IPS-18c (cell line): ENCODE data around the gene NCKAP5L.
A peak's percentile ranks its signal among the peaks of the same experiment; 100 is the strongest.
"Not testable (repeated sequence)": the region's sequence is repeated elsewhere in the genome, so short reads cannot be mapped to it uniquely, and the experiment has no call there.

ENCODE experiments used
- H3K4me3 ChIP-seq: 2 replicates; pipeline ENCODE4 v1.7.0; 2013; ENCODE audit warnings: low read depth, mild to moderate bottlenecking, low read length, moderate library complexity; ENCODE audit not compliant: insufficient read depth
- H3K9me3 ChIP-seq: one replicate; pipeline ENCODE4 v1.6.1; 2013; ENCODE audit warnings: mild to moderate bottlenecking, low read length, moderate library complexity; ENCODE audit not compliant: control insufficient read depth, insufficient read depth

NCKAP5L gene, protein sequence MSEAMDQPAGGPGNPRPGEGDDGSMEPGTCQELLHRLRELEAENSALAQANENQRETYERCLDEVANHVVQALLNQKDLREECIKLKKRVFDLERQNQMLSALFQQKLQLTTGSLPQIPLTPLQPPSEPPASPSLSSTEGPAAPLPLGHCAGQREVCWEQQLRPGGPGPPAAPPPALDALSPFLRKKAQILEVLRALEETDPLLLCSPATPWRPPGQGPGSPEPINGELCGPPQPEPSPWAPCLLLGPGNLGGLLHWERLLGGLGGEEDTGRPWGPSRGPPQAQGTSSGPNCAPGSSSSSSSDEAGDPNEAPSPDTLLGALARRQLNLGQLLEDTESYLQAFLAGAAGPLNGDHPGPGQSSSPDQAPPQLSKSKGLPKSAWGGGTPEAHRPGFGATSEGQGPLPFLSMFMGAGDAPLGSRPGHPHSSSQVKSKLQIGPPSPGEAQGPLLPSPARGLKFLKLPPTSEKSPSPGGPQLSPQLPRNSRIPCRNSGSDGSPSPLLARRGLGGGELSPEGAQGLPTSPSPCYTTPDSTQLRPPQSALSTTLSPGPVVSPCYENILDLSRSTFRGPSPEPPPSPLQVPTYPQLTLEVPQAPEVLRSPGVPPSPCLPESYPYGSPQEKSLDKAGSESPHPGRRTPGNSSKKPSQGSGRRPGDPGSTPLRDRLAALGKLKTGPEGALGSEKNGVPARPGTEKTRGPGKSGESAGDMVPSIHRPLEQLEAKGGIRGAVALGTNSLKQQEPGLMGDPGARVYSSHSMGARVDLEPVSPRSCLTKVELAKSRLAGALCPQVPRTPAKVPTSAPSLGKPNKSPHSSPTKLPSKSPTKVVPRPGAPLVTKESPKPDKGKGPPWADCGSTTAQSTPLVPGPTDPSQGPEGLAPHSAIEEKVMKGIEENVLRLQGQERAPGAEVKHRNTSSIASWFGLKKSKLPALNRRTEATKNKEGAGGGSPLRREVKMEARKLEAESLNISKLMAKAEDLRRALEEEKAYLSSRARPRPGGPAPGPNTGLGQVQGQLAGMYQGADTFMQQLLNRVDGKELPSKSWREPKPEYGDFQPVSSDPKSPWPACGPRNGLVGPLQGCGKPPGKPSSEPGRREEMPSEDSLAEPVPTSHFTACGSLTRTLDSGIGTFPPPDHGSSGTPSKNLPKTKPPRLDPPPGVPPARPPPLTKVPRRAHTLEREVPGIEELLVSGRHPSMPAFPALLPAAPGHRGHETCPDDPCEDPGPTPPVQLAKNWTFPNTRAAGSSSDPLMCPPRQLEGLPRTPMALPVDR (N-terminal part only)

DNA sequence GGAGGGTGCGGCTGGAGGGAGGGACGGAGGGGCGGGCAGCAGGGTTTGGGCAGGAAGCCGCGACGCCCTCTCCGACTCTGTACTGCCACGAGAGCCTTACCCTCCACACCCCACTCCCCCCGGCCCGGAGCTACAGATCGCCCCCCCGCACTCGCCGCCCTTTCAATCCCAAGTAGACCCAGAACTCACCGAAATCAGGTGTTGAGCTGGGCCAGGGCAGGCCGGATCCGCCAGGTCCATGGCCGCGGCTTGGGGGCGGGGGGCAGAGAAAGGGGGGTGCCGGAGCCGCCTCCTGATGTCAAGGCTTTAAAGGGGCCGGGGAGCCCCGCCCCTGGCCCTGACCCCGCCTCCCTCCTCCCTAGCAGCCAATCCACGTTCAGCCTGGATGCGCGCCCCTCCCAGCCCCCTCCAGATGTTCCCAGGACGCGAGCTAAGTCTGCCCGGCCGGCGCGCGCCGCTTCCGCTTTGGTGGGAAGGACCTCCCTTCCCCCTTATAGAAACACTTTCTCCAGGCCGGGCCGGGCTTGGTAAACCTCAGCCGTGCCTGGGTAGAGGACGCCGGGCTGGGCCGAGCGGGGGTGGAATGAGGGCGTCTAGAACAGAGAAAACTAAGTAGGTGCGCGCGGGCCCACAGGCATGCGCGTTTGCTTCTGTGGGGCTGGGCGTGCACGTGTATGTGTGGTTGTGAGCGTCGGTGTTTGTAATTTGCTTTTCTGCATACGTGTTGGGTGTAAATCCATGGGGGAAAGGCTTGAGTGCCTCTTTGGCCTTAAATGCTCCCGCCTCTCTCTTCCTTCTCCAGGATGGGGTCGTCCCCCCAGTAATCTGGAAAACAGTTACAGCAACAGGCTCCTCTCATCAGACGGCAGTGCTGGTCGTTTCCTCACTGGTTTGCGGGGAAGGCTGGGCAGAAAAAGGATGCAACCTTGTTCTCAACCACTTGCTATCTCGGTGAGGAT is at the start of gene NCKAP5L:
Gene NCKAP5L (minus strand): TSS at position 281 of the 959 bp plus-strand sequence. CDS start 24,369 bp downstream, outside the sequence.
- Histone ChIP-seq H3K4me3 (peak within 1 kb of the TSS; percentile 71), H3K9me3 (no peaks in the 10 kb centered on the region)

DNA sequence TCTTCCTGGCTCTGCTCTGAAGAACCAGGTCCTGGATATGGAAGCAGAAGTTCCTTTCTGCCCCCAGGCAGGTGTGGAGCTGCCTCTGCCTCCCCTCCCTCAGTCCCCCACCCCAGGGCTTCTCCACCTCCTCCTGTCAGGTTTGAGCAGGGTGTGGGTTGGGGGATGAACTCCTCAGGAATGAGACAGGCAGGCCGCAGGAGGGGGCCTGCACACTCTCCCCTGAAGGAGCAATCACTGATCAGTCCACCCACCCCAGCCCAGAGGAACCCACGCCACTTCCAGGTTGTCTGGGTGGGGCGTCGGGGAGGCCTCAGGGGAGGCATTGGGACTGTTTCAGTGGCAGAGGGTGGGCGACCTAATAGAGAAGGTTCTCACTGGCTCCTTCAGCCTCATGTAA is 48.9 kb upstream of the NCKAP5L start:
- H3K4me3 ChIP-seq, result no peak overlapping the region
- no peaks in the 10 kb centered on the region for H3K9me3 ChIP-seq

DNA sequence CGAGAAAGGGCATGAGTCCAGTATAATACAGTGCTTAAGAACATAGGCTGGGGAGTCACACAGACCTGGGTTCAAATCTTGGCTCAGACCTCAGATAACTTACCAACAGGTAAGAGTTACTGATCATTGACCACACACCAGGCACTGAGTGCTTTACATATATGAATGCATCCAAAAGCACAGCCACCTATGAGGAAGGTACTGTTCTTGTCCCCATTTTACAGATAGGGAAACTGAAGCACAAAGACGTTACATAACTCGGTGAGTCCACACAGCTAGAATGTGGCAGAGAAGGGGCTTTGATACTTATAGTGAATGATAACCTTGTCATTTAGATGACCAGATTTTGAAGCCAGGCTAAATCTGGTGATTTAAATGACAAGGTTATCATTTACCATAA is 47.9 kb upstream of the NCKAP5L start:
- Histone ChIP-seq H3K9me3 (no peaks in the 10 kb centered on the region), H3K4me3 (no peak overlapping the region)

DNA sequence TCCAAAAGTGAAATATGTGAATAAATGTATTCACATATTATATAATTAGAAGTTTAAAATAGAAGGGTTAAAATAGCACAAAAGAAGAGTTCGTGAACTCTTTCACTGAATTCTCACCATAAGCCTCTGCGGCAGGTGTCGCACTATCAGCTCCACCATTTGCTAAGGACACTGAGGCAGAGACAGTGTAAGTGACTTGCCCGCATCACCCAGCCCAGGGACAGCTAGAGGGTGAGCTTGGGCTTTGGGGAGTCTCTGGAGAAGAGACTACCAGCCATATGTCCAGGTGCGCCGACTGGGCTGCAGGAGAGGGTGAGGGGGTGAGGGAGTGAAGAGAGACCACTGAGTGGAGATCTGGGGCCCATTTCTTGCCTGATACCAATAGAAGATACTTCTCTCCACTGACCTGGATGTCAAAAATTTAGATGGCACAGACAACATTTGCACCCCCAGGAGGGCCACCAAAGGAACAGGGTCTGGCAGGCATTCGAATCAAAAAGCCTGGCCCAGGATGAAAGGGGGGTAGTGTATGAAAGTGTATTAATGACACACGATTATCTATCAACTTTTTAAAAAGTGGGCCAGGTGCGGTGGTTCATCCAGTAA is 47.0 kb upstream of the NCKAP5L start:
- no peak overlapping the region for H3K4me3 ChIP-seq
- H3K9me3 ChIP-seq, result no peaks in the 10 kb centered on the region

DNA sequence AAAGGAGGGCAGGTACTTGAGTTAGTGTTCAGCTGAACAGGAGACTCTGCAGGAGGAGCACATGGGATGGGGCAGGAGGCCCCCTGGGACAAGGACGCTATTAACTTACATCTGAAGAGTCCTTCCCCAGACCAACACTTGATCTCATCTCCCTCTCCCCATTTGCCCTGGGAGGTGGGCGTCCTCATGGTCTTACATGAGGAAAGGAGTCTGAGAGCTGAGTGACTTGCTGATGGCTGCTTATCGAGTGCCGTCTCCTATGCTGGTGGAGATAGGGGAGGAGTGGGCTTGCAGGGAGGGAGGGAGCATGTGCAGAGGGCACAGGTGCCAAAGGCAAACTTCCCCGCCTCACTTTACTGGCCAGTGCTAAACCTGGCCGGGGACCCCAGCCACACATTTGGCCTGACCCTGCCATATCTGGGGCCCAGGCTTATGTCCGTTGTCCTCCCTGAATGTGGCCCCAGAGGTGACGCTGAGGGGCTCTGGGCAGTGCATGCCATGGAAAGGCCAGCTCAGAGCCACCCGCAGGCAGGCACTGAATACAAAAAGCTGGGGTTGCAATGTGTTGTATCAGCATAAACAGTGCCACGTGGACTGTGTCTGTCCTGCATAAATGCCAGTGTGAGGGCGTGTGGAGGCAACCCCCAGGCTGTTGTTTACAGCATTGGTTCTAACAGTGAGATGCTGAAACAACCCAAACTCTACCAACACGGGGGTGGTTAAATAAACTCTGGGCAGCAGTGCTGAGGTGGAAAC is 46.1 kb upstream of the NCKAP5L start:
- Histone ChIP-seq H3K4me3 (no peak overlapping the region), H3K9me3 (no peaks in the 10 kb centered on the region)

DNA sequence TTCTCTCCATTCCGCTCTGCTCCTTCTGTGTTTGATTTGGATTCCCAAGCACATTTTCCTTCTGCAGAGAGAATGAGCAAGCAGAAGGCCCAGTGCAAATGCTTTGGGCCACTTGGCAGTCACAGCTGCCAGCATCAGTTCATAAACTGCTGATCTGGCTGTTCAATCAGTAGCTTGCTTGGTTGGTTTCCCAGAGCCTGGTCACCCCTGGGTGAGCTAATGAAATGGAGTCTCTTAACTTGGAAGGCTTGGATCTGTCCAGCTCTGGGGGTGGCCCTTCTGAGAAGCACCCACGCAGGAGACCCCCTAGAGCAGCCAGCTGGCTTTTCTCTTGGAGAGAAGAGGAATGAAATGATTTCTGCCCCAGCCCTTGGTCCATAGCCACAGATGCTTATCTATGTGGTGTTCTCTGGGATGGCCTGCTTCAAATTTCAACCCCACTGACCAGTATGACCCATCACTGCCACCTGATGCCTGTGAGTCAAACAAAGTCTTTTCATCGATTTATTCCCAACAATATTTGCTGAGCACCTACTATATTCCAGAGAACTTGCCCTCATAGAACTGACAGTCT is 45.2 kb upstream of the NCKAP5L start:
- no peaks in the 10 kb centered on the region for H3K9me3 ChIP-seq
- H3K4me3 ChIP-seq, result no peak overlapping the region

DNA sequence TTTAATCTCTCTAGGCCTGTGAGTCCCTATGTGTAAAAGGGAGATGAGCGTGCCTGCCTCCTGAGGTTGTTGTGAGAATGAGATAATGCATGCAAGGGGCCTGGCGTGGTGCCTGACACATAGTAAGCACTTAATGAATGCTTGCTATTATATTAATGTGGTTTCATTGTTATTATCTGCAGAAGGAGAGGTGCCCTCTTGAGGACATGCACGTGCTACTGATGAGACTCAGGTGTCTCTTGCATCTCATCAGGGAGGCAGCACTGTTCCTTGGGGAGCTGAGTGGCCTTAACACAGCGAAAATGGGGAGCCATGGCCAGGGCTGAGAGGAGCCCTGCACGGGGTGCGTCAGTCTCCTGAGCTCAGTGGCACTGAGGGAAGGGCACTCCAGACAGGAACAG is 44.6 kb upstream of the NCKAP5L start:
- H3K4me3 ChIP-seq, result no peak overlapping the region

DNA sequence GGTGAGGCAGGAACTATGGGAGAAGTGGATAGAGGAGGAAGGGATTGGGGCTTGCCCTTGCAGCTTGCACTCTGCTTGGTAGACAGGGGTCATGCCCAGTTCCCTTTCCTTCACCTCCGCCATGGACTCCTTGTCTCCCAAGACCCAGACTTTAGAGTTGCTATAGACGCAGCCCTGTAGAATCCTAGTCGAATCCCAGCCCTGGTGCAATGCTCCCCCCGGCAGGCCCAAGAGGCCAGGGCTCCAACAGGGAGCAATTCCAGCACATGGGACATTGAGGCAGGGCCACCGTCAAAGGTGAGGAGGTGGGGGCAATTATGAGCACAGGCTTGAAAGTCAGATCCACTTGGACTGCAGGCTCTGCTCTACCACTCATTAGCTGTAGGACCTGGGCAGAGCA is 44.2 kb upstream of the NCKAP5L start:
- no peaks in the 10 kb centered on the region for H3K9me3 ChIP-seq

More for the DNA sequence above, 44.6 kb upstream of the NCKAP5L start:
- H3K9me3 ChIP-seq, result no peaks in the 10 kb centered on the region

DNA sequence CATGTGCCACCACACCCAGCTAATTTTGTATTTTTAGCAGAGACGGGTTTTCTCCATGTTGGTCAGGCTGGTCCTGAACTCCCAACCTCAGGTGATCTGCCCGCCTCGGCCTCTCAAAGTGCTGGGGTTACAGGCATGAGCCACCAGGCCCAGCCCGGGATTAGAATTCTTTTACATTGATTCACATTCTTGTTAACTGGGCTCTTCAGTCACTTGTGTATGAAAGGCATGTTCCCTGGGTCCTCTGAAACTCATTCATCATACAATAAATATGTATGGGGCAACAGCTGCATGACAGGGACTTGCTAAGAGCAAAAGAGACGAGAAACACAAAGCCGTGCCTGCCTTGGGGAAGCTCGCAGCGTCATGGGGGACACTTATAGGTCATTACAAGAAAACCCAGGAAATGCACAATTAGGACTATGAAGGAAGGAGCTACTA is 43.6 kb upstream of the NCKAP5L start:
- H3K9me3 ChIP-seq, H3K4me3 ChIP-seq: not testable (repeated sequence)

More for the DNA sequence above, 44.2 kb upstream of the NCKAP5L start:
- no peak overlapping the region for H3K4me3 ChIP-seq

DNA sequence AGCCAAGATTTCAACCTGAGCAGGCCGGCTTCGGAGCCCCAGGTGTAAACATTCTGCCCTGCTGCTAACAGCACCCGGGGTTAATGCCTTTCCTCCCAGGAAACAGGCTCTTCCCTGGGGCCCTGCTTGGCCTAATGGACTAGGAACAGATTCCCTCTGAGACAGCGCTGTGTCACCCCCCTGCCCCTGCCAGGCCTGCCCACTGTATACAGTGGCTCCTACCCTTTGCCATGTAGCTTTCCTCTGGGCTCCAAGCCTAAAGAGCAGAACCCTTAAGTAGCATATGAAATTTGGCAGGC is 43.0 kb upstream of the NCKAP5L start:
- Histone ChIP-seq H3K9me3 (no peaks in the 10 kb centered on the region), H3K4me3 (no peak overlapping the region)

DNA sequence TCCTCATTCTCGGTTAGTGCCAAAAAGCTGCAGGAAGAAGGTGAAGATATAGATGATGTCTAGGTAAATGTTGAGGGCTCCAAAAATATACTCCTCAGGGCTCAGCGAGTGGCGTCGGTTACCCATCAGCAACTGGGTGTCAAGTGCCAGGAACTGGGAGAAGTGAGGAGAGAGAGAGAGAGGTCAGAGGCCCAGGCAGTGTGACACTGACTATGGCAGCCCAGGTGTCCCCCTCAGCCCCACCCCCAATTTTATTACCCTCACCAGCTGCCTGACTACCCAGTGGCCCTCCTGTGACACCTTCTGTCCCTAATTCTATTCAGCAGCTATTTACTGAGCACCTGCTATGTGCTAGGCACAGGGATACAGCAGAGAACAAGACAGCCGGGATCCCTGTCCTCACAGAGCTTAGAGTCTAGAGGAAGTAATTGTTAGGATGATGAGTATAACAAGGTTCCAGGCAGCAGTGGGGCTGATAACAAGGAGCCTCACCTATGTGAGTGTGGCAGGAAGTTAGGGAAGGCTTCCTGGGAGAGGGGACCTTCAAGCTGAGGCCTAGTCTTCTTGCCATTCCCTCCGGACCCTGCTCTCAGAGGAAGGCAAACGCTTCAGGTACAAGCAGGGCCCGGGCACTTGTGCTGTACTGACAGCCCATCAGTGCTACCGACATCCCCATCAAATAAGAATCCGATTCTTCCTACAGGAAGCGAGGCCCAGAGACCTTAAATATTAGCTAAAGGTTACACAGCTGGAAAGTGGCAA is 42.5 kb upstream of the NCKAP5L start:
- Histone ChIP-seq H3K9me3 (no peaks in the 10 kb centered on the region), H3K4me3 (no peak overlapping the region)

DNA sequence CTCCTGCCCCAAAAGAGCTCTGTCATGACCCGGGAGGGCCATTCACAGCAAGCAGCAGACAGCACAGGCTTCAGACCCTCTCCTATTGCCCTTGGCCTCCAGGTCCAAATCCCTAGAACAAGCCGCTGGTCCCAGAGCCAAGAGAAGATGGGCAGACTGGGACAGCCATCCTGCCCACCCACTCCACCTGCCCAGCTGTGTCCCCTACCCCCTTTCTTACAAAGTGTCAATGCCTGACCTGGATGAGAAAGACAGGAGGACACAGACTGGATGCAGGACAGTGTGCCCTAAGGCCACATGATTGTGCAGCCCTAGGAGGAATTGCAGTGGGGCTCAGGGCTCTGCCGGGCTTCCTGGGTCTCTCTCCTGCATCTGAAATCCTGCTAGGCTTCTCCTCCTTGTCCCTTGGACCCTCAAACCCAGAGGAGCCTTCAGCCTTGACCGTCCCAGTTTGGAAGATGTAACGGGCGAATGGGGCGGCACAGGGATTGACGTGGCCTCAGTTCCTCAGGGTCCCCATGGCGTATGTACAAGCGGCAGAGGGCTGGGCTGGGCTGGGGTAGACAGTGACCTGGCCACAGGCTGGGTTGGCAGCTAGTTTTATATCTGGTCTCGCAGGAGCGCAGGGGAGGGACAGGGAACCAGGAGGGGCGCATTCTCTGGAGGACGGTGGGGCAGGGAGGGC is 41.7 kb upstream of the NCKAP5L start:
- Histone ChIP-seq H3K4me3 (no peak overlapping the region), H3K9me3 (no peaks in the 10 kb centered on the region)

DNA sequence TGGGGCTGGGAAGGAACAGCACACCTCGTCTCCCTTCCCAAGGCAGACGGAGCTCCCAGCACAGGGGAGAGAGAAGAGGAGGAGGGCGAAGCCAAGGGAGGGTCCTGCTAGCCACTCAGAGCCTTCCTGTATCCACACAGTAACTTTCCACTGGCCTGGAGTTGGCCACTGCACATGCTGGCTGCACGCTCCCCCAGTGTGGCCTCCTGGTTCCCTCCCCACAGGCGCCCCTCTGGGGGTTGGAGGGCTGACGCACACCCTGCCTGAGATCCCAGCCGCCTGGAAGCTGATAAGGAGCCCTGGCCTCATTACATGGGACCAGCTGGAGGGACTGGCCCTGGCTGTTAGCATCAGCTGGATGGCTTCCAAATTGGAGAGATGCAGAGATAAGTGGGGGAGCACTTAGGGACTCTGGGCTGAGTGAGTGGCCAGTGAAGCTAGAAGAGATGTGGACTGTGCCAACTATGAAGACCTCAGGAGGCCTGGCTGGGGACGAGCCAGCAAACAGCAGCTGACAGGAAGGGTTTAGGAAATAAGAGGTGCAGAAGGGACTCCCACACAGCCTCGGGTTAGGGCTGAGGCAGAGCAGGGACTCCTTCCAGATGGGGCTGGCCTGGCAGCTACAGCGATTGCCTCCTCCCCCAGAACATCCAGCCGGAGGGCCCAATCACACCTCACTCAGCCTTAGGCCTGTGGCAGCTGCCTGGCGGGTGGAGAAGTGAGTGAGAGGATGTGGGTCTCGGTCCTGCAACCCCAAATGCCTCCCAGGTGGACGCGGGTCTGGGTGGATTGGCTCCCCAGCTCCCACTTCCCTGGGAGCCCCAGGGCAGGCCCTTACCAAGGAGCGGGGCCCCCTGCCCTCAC is 41.0 kb upstream of the NCKAP5L start:
- no peaks in the 10 kb centered on the region for H3K9me3 ChIP-seq
- H3K4me3 ChIP-seq, result no peak overlapping the region
